ENCODE results near the gene GPR155. TPM values are rescaled to one million over a fixed set of nuclear protein-coding genes. Genes with fewer than 3 reads are reported as not detected.
"Not testable (repeated sequence)": the region's sequence is repeated elsewhere in the genome, so short reads cannot be mapped to it uniquely, and the experiment has no call there.

Gene GPR155
- polyA plus RNA-seq, 3 donors = 3.4 to 7.6 (median 7.0) TPM

DNA sequence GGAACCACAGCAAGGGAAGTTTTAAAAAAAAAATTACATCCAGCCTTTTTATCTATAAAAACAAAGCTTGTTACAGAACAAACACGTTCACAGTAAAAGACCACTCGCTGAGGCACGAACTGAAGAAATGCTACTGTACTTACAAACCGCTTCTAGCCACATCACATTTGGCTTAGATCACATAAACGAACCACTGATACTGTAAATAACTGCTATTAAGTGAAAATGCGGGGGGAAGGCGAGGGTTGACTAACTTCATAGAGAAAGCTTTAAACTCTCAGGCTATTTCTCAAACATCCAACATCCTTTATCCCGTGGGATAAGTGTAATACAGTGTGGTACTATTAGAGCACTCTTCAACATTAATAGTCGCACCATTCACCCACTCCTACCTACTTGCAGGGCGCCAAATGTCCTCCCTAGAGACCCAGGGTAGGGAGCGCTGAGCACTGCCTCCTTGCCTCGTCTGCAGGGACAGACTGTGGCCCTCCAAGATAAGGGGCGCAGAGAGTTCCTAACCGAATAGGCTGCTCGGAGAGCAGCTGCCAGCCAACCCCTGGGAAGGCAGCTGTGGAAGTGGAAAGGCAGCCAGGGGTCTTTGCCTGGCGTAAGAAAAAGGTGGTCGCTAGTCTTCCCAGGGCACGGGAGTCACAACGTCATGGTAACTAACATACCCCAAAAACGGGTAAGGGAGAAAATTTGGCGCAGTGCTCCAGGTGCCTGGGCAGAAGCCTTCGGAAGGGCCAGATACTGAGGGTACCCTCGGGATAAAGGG, 854 bp downstream of the GPR155 start:
- peak overlapping the region; percentile 97 to 100 for H3K4me3 Mint-ChIP-seq
- peaks cover 0 to 3% (median 0%) of the 10 kb centered on the region in 7 donors for H3K9me3 Mint-ChIP-seq
- TF ChIP-seq, protein P1, sequence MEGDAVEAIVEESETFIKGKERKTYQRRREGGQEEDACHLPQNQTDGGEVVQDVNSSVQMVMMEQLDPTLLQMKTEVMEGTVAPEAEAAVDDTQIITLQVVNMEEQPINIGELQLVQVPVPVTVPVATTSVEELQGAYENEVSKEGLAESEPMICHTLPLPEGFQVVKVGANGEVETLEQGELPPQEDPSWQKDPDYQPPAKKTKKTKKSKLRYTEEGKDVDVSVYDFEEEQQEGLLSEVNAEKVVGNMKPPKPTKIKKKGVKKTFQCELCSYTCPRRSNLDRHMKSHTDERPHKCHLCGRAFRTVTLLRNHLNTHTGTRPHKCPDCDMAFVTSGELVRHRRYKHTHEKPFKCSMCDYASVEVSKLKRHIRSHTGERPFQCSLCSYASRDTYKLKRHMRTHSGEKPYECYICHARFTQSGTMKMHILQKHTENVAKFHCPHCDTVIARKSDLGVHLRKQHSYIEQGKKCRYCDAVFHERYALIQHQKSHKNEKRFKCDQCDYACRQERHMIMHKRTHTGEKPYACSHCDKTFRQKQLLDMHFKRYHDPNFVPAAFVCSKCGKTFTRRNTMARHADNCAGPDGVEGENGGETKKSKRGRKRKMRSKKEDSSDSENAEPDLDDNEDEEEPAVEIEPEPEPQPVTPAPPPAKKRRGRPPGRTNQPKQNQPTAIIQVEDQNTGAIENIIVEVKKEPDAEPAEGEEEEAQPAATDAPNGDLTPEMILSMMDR (IDR thresholded peaks at IDR 0.05) = no peak
- peaks cover 0 to 16% of the 10 kb centered on the region in 2 donors for H3K36me3 ChIP-seq (replicated peaks in 1 of 2; ENCODE audit: control insufficient read depth in 1 of 2, insufficient read depth in 2 of 2, low read length in 2 of 2)
- peaks cover 3 to 16% of the 10 kb centered on the region in 2 donors for H3K36me3 Mint-ChIP-seq
- peak overlapping the region; percentile 92 for H2AFZ ChIP-seq (ENCODE audit: insufficient read depth, low read depth, low read length, poor library complexity, severe bottlenecking)
- DNase-seq = peak in 1 of 3 donors; percentile 8
- peak overlapping the region in 1 of 2 donors; percentile 60 for H3K27ac ChIP-seq (ENCODE audit: low read depth in 1 of 2, low read length in 2 of 2)
- H3K4me3 ChIP-seq (replicated peaks in 1 of 3; ENCODE audit: low read depth in 2 of 3, low read length in 3 of 3) = peak overlapping the region; percentile 63 to 92 (median 87)
- H3K27me3 Mint-ChIP-seq (ENCODE audit: low read depth in 3 of 3) = peaks cover 3 to 21% (median 14%) of the 10 kb centered on the region in 3 donors
- peaks cover 24% of the 10 kb centered on the region for H3K4me1 Mint-ChIP-seq
- peak overlapping the region; percentile 68 for H3K9ac ChIP-seq (ENCODE audit: insufficient read depth, low read length, poor library complexity, severe bottlenecking)
- peaks cover 0 to 3% of the 10 kb centered on the region in 2 donors for H3K27me3 ChIP-seq (ENCODE audit: control insufficient read depth in 2 of 2, insufficient read depth in 2 of 2, low read length in 2 of 2)
- H3K4me1 ChIP-seq (ENCODE audit: control insufficient read depth in 1 of 2, insufficient read depth in 2 of 2, low read length in 2 of 2) = peaks cover 6 to 10% of the 10 kb centered on the region in 2 donors
- H3K9me3 ChIP-seq (replicated peaks in 1 of 2; ENCODE audit: control insufficient read depth in 1 of 2, insufficient read depth in 1 of 2, low read length in 2 of 2) = no peaks in the 10 kb centered on the region
- peak overlapping the region in 5 of 7 donors; percentile 25 to 85 (median 82) for H3K27ac Mint-ChIP-seq
- H3K79me2 ChIP-seq (ENCODE audit: insufficient read depth, low read length) = no peaks in the 10 kb centered on the region
- H4K20me1 ChIP-seq (ENCODE audit: insufficient read depth, low read length) = no peaks in the 10 kb centered on the region
- intact Hi-C loops (cut with micrococcal nuclease) = loop anchor here (5.0 to 10.0 kb wide), 2 partner anchors 36 to 199 kb away; no protein-coding TSS in a partner anchor
- peak overlapping the region; percentile 93 for H3K4me2 ChIP-seq (replicated peaks; ENCODE audit: extremely low read depth, low read length, poor library complexity, severe bottlenecking)
- WGBS (ENCODE audit: insufficient coverage) = 0% methylated on average over 11 of the region's 23 CpGs

DNA sequence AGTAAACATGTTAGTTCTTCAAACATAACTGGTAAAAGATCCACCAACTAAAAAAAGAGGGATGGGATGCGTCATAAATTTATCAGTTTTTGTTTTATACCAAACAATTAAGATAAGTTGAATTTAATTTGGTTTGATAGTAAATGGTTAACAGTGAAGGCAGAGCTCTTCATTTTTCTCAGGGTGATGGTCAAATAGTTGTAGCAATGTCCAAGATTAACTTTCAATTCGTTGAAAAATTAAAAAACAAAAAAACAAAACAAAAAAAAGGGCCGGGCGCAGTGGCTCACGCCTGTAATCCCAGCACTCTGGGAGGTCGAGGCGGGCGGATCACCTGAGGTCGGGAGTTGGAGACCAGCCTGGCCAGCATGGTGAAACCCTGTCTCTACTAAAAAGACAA, 1.8 kb downstream of the GPR155 start:
- 92% methylated on average over 7 of the region's 9 CpGs for WGBS (ENCODE audit: insufficient coverage)
- Mint-ChIP-seq H3K27me3 (ENCODE audit: low read depth in 3 of 3) (peaks cover 3 to 21% (median 14%) of the 10 kb centered on the region in 3 donors), H3K4me3 (peak overlapping the region; percentile 97 to 100), H3K4me1 (peaks cover 23% of the 10 kb centered on the region), H3K36me3 (peaks cover 3 to 20% of the 10 kb centered on the region in 2 donors)
- not testable (repeated sequence) for H3K27ac Mint-ChIP-seq; H3K79me2 ChIP-seq (ENCODE audit: insufficient read depth, low read length); H4K20me1 ChIP-seq (ENCODE audit: insufficient read depth, low read length); H3K9ac ChIP-seq (ENCODE audit: insufficient read depth, low read length, poor library complexity, severe bottlenecking); DNase-seq; H3K27ac ChIP-seq (ENCODE audit: low read depth in 1 of 2, low read length in 2 of 2); H3K9me3 Mint-ChIP-seq; H3K27me3 ChIP-seq (ENCODE audit: control insufficient read depth in 2 of 2, insufficient read depth in 2 of 2, low read length in 2 of 2); H2AFZ ChIP-seq (ENCODE audit: insufficient read depth, low read depth, low read length, poor library complexity, severe bottlenecking); H3K9me3 ChIP-seq (replicated peaks in 1 of 2; ENCODE audit: control insufficient read depth in 1 of 2, insufficient read depth in 1 of 2, low read length in 2 of 2)
- Histone ChIP-seq H3K36me3 (replicated peaks in 1 of 2; ENCODE audit: control insufficient read depth in 1 of 2, insufficient read depth in 2 of 2, low read length in 2 of 2) (peaks cover 0 to 16% of the 10 kb centered on the region in 2 donors), H3K4me1 (ENCODE audit: control insufficient read depth in 1 of 2, insufficient read depth in 2 of 2, low read length in 2 of 2) (peaks cover 6 to 10% of the 10 kb centered on the region in 2 donors), H3K4me3 (replicated peaks in 1 of 3; ENCODE audit: low read depth in 2 of 3, low read length in 3 of 3) (peak overlapping the region in 2 of 3 experiments; percentile 87 to 92), H3K4me2 (replicated peaks; ENCODE audit: extremely low read depth, low read length, poor library complexity, severe bottlenecking) (peak overlapping the region; percentile 93)
- intact Hi-C loops (cut with micrococcal nuclease) = loop anchor here (5.0 to 10.0 kb wide), 2 partner anchors 37 to 200 kb away; no protein-coding TSS in a partner anchor
